GM19035 (cell line): Measurements from ENCODE around the gene GSTT4.
"Not testable (repeated sequence)": the region's sequence is repeated elsewhere in the genome, so short reads cannot be mapped to it uniquely, and the experiment has no call there.

ENCODE experiments used
- ATAC-seq: cut with Tn5 transposase; IDR thresholded peaks from one replicate; pipeline ENCODE4 v1.9.1; 2021; ENCODE audit not compliant: unreplicated experiment

GSTT4 gene

DNA sequence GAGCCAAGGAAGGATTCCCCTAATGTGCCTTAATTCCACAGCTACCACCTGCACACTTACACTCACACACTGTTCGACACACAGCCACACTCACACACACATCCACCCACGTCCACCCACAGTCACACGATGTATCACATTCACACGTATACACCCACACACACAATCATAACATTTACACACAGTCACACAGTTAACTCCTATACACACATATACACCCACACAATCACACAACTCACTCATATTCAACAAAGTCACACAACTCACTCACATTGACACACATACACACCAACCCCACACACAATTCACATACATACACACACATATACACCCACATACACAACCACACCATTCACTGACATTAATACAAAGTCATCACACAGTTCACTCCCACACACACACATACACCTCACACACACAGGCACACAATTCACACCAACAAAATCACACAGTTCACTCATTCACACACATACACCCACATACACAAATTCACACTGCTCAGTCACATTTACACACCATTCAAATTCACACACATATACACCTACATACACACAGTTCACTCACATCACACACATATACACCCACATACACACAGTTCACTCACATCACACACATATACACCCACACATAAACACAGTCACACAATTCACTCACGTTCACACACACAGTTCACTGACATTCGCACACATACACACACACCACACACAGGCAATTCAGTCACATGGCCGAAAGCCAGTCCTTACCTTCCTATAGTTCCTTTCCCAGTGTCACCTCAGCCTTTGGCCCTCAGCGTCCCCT, 50.9 kb downstream of the GSTT4 start:
- not testable (repeated sequence) for ATAC-seq

DNA sequence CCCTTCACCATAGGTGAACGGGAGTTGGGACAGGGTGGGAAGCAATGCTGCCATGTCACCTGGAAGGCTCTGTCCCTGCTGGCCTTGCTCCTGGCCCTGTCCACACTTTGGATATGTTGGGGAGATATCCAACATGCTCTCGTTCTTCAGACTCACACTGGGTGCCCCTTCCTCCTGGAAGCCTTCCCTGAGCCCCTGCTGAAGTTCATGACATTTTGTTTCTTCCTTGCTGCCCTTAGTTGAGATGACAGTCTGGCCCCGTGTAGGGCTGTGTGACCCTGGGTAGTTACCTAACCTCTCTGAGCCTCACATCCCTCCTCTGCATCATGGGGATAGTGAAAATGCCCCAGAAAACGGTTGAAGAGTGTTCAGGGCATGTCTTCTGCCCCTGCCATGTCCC, 51.8 kb downstream of the GSTT4 start:
- not testable (repeated sequence) for ATAC-seq

DNA sequence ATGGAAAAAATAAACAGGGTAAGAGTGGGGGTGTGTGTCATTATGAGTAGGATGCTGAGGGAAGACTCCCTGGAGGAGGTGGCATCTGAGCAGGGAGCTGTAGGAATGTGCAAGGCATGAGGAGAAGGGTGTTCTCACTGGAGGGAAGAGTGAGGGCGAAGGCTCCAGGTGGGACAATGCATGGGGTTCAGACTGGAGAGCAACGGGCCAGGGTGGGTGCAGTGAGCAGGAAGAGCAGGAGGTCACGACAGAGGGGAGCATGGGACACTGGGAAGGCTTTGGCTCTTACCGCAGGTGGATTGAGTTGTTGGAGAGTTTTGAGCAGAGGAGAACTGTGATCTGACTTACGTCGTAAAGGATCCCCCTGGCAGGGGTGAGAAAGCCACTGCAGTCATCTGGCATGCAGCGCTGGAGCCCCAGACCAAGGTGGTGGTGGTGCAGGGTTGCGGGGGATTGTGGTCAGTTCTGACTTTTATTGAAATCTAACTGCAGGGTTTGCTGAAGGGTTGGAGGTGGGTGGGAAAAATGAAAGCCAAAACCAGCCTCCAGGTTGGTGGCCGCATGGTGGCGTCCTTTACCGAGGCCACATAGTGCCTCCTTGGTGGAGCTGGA, 52.4 kb downstream of the GSTT4 start:
- ATAC-seq = not testable (repeated sequence)

DNA sequence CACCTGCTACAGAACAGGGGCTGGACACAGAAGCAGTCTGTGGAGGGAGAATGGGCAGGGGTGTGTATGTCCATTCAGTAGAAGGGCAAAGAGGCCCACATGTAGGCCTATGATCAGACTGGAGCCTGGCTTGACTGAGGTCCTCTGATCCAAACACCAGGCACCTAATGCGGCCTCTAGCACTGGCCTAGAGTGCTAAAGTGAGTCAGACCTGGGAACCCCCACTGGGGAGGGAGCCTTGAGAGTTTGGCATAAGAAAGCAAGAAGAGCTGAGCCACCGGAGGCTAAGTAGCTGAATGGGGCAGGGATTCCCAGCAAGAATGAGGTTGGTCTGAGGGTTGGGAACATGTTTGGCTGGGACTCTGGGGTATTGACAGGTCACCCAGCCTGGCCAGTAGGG, 53.9 kb downstream of the GSTT4 start:
- not testable (repeated sequence) for ATAC-seq

DNA sequence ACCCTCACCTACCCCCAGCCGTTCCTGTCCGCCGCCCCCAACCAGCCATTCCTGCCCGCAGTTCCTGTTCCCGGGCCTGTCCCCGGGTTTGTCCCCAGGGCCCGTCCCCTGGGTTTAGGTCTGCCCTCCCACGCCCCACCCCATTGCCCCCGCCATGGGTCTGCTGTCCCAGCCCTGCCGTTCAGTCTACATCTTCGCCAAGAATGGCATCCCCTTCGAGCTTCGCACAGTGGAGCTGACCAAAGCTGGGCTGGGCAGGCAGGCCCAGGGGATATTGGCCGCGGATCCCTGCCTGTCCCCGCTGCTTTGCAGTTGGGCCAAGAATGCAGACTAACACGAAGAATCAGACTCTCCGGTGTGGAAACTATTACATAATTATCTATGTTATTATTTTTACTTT, 55.5 kb downstream of the GSTT4 start:
- ATAC-seq = not testable (repeated sequence)
